C4-2B (cell line): ENCODE results near the gene PLXND1.

Experiments used
- ZFX ChIP-seq: fragments of 450-650 bp; IDR thresholded peaks from 2 replicates; pipeline ENCODE4 v1.6.1; 2017
- TF ChIP-seq, protein P1 (sequence below): fragments of 450-650 bp; conservative IDR thresholded peaks from 2 replicates; pipeline ENCODE4 v1.5.1; 2017; ENCODE audit warnings: mild to moderate bottlenecking

DNA sequence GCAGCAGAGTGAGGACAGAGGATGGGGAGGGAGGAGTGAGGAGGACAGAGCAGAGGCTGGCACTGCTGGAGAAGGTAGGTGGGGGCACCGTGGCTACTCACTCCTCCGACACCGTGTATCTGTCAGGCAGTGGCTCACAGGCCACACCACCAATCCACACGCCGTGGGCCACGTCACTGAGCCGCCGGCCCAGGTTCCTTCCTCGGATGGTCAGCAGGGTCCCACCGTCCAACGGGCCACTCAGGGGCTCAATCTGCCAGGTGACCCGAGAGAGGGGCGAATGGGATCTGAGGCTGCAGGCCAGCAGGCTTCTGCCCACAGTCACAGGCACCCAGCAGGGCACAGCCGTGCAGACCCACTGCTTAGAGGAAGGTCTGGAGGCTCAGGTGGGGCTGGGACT lies 33.0 kb downstream of the PLXND1 start:
- TF ChIP-seq, protein P1, sequence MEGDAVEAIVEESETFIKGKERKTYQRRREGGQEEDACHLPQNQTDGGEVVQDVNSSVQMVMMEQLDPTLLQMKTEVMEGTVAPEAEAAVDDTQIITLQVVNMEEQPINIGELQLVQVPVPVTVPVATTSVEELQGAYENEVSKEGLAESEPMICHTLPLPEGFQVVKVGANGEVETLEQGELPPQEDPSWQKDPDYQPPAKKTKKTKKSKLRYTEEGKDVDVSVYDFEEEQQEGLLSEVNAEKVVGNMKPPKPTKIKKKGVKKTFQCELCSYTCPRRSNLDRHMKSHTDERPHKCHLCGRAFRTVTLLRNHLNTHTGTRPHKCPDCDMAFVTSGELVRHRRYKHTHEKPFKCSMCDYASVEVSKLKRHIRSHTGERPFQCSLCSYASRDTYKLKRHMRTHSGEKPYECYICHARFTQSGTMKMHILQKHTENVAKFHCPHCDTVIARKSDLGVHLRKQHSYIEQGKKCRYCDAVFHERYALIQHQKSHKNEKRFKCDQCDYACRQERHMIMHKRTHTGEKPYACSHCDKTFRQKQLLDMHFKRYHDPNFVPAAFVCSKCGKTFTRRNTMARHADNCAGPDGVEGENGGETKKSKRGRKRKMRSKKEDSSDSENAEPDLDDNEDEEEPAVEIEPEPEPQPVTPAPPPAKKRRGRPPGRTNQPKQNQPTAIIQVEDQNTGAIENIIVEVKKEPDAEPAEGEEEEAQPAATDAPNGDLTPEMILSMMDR = no peak
- TF ChIP-seq ZFX = no peak
